IPS-18c (cell line): ENCODE data around the gene MYO15A.

Source experiments
- H3K4me3 ChIP-seq: 2 replicates; pipeline ENCODE4 v1.7.0; 2013; ENCODE audit warnings: low read depth, mild to moderate bottlenecking, low read length, moderate library complexity; ENCODE audit not compliant: insufficient read depth
- H3K9me3 ChIP-seq: one replicate; pipeline ENCODE4 v1.6.1; 2013; ENCODE audit warnings: mild to moderate bottlenecking, low read length, moderate library complexity; ENCODE audit not compliant: control insufficient read depth, insufficient read depth

Gene MYO15A

DNA sequence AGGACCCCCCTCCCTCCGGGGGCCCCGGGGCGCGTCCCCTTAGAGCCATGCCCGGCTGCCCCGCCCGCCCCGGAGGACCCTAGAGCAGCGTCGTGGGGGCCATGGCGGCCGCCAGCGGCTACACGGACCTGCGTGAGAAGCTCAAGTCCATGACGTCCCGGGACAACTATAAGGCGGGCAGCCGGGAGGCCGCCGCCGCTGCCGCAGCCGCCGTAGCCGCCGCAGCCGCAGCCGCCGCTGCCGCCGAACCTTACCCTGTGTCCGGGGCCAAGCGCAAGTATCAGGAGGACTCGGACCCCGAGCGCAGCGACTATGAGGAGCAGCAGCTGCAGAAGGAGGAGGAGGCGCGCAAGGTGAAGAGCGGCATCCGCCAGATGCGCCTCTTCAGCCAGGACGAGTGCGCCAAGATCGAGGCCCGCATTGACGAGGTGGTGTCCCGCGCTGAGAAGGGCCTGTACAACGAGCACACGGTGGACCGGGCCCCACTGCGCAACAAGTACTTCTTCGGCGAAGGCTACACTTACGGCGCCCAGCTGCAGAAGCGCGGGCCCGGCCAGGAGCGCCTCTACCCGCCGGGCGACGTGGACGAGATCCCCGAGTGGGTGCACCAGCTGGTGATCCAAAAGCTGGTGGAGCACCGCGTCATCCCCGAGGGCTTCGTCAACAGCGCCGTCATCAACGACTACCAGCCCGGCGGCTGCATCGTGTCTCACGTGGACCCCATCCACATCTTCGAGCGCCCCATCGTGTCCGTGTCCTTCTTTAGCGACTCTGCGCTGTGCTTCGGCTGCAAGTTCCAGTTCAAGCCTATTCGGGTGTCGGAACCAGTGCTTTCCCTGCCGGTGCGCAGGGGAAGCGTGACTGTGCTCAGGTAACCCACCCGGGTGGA lies 75.8 kb downstream of the MYO15A start:
- Histone ChIP-seq H3K4me3 (peak overlapping the region; percentile 67), H3K9me3 (no peaks in the 10 kb centered on the region)

GRCh38 chr17:18185391-18185790 lies 76.8 kb downstream of the MYO15A start:
- Histone ChIP-seq H3K4me3 (peak overlapping the region; percentile 67), H3K9me3 (no peaks in the 10 kb centered on the region)

DNA sequence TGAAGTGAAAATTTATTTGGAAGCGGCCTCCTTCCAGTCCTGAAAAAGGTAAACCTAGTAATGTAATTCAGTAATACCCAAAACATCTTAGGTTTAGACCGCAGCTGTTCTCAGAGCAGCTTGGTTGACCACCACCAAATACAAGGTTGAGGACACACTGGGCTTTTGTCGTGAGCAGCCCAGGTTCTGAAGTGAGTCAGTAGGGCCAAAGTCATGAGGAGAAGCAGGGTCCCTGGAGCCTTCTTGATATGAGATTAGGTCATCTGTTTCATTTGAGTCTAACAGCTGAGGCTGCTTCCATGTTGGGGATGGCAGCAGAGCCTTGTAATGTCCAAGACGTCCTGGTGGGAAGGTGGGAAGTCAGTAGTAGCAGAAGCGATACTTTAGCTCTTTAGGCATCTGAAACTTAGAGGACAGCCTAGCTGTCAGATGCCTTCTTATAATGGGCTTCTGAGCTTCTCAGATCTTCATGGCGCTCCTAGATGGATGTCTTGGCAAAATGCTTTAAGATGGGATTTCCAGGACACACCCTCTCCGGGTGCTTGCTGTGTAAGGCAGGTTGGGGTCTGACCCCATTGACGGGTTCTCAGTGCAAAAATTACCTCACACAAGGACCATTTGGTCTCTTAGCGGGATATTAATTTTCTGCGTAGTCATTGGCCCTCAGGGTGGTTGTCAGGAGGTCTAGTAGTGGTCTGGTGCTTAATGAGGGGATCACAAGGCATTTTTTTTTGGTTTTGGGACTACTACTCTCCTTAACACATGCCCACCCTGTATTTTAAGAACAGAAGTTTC lies 77.5 kb downstream of the MYO15A start:
- Histone ChIP-seq H3K4me3 (peak overlapping the region; percentile 67), H3K9me3 (no peaks in the 10 kb centered on the region)

DNA sequence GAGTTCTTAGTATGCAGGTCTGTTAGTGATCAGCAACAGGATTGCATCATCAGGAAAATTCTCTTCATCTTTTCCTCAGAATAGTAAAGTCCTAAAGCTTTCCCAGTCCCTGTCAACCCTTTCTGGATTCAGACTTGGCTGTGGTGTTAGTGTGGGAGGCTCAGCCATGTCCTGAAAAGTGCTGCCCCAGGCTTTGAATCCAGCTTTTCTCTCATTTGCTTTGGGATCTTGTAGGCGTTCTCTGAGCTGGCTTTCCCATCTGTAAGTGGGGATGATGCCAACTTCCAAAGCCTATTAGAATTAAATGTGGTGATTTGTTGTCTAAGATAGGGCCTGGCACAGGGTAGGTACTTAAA lies 78.0 kb downstream of the MYO15A start:
- H3K9me3 ChIP-seq: no peaks in the 10 kb centered on the region
- peak overlapping the region; percentile 32; the same call in 1 of the 2 replicates for H3K4me3 ChIP-seq

DNA sequence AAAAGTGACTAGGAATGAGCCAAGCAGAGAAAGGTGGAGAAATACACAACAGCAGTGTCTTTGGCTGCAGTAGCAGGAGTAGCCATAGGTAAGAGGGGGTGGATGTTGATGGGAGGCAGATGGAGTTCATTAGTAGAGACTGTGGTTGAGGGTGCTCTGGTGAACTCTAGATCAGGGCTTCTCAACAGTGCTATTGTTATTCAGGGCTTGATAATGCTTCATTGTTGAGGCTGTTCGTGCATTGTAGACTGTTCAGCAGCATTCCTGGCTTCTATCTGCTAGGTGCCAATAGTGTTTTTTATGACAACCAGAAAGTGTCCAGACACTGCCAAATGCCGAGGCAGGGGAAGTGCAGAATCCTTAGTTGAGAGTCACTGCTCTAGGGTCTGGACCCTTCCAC lies 78.7 kb downstream of the MYO15A start:
- no peak overlapping the region for H3K4me3 ChIP-seq
- H3K9me3 ChIP-seq: no peaks in the 10 kb centered on the region

GRCh38 chr17:18187821-18188761 lies 79.5 kb downstream of the MYO15A start:
- no peak overlapping the region for H3K4me3 ChIP-seq
- H3K9me3 ChIP-seq: no peaks in the 10 kb centered on the region

DNA sequence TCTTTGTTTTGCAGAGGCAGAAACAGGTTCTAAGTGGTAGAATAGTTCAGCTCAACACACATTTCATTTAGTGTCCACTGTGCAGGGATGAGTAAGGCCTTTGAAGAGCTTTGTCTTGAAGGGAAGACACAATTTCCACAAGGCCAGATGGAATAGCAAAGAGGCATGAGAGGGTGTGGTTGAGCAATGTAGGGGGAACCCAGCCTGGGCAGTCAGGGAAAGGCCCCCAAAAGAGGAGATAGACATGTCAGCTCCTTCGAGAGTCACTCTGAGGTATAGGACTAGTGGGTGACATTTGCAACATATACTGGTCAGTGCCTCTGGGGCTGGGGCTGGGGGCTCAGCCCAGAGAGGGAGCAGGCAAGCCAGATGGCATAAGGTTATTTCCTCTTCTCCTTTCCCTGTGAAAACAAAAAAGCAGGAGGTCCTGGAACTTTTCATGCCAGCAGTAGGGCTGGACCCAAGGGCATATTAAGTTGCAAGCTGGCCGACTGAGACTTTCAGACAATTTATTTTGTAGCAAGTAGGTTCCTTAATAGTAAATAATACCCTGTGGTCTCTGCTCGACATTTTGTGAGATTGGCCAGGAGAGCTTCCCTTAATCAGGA lies 82.2 kb downstream of the MYO15A start:
- H3K4me3 ChIP-seq: no peak overlapping the region
- H3K9me3 ChIP-seq: no peaks in the 10 kb centered on the region

- Histone ChIP-seq H3K9me3 (no peaks in the 10 kb centered on the region), H3K4me3 (no peak overlapping the region)
Observed at GRCh38 chr17:18191236-18191667, 82.7 kb downstream of the MYO15A start.

GRCh38 chr17:18191967-18192366 lies 83.4 kb downstream of the MYO15A start:
- Histone ChIP-seq H3K9me3 (no peaks in the 10 kb centered on the region), H3K4me3 (no peak overlapping the region)

GRCh38 chr17:18194394-18194793 lies 85.8 kb downstream of the MYO15A start:
- Histone ChIP-seq H3K9me3 (no peaks in the 10 kb centered on the region), H3K4me3 (no peak overlapping the region)

DNA sequence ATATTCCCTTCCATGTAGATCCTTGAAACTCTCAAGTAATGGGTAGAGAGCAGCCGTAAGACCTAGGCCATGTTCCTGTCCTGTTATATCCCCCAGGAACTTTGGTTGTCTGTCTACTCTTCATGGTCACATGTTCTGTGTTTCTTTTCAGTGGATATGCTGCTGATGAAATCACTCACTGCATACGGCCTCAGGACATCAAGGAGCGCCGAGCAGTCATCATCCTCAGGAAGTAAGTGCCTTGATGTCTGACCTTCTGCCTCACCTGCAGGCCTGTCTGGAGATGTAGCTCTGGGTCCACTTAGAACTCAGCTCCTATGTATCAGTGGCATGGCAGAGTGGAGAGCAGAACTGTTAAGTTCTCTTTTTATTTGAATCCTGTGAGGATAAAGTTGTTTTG lies 86.2 kb downstream of the MYO15A start:
- no peak overlapping the region for H3K4me3 ChIP-seq

DNA sequence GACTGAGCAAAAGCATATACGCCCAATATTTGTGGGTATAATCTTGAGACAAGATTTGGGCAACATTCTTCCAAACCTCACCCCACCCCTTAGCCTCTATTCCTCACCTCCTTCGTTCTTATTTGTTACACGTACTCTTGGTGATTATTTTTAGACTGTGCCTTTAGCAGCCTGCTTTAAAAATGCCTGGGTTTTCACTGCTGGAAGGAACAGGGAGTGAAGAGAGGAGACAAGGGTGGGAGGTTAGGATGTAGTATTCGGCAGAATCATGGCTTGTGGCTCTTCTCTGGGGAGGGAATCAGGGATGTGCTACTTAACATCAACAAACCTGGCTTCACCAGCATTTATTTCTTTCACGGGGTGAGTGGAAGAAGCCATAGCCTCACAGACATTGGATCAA lies 86.7 kb downstream of the MYO15A start:
- Histone ChIP-seq H3K4me3 (no peak overlapping the region), H3K9me3 (no peaks in the 10 kb centered on the region)

More for the DNA sequence above, 86.2 kb downstream of the MYO15A start:
- H3K9me3 ChIP-seq: no peaks in the 10 kb centered on the region

DNA sequence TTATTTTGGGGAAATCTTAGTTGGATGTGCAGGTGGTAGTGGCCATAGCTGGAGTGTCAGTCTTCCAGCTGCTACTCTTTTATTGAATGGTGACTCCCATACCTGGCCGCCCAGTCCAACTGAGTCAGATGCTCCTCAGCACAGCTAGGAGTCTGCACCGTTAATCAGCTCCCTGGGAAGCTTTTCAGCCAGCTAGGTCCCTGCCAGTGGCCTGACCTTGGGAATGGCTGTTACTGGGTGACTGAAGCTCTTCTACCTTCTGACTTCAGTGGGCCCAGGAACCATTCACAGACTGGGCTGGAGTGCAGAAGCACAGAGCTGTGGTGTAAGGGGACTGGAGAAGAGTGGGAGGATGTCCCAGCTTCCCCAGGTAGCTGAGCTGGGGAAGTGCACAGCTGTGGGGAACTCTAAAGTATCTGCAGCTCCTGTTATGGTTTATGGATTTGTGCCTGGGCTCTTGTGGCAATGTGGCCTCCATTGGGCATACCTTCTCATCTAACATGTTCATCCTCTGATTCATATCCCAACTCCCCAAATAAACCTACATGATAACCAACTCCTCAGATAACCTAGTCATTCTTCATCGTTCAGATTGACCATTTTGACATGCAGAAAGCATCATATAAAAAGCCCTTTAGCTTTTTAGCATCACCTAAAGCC lies 89.1 kb downstream of the MYO15A start:
- no peak overlapping the region for H3K4me3 ChIP-seq
- H3K9me3 ChIP-seq: no peaks in the 10 kb centered on the region

- H3K4me3 ChIP-seq: no peak overlapping the region
Observed at GRCh38 chr17:18198530-18198929, 90.0 kb downstream of the MYO15A start.

GRCh38 chr17:18201108-18201507 lies 92.6 kb downstream of the MYO15A start:
- Histone ChIP-seq H3K4me3 (no peak overlapping the region), H3K9me3 (no peaks in the 10 kb centered on the region)

More at GRCh38 chr17:18198530-18198929, 90.0 kb downstream of the MYO15A start:
- no peaks in the 10 kb centered on the region for H3K9me3 ChIP-seq

DNA sequence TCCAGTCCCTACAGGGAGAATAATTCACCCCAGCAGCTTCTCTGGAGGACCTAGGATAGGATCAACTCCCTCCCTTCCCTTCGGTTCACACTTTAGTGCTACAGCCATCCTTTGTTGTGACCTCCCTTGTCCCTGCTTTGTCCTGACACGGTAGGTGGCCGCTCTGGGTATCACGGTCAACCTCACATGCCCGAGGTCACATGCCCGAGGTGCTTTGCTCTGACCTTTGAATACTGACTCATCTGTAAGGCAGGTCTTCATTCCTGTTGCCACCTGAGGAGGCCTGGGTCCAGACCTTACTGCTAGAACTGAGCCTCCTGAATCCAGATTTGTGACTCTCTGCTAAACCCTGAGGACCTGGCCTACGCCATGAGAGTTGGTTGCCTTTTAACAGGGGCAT lies 94.8 kb downstream of the MYO15A start:
- no peaks in the 10 kb centered on the region for H3K9me3 ChIP-seq
- no peak overlapping the region for H3K4me3 ChIP-seq
